Measurements from ENCODE around the gene SNRPD2.

- no peak for TF ChIP-seq CTCF (IDR thresholded peaks at IDR 0.05)
- no peak for TF ChIP-seq POLR2A (IDR thresholded peaks at IDR 0.05)
- no peak for TF ChIP-seq POLR2AphosphoS5 (IDR thresholded peaks at IDR 0.05)
These were observed 28.0 kb downstream of the SNRPD2 start for GRCh38 chr19:45663800-45664199.

All from gastroesophageal sphincter (tissue), 3 donors.